PC-3 (cell line): ENCODE results near the gene PDLIM4.

Experiments used
- CTCF ChIP-seq: fragments of 300-600 bp; sonication (generic); conservative IDR thresholded peaks from 2 replicates; pipeline ENCODE4 v1.5.1; 2017; ENCODE audit warnings: antibody characterized with exemption, low read depth, mild to moderate bottlenecking, low read length
- EZH2 ChIP-seq: fragments of 300-600 bp; sonication (generic); IDR thresholded peaks from one replicate; pipeline ENCODE4 v1.6.1; 2017; ENCODE audit warnings: antibody characterized with exemption, mild to moderate bottlenecking, low read length; ENCODE audit not compliant: unreplicated experiment
- EZH2phosphoT487 ChIP-seq: fragments of 300-600 bp; sonication (generic); IDR thresholded peaks from 2 replicates; pipeline ENCODE4 v1.6.1; 2018; ENCODE audit warnings: mild to moderate bottlenecking, antibody characterized with exemption, low read length, borderline replicate concordance

GRCh38 chr5:132313366-132313765 lies 55.9 kb downstream of the PDLIM4 start:
- TF ChIP-seq CTCF (no peak), EZH2 (no peak), EZH2phosphoT487 (no peak)
